AG10803 (cell line): ENCODE results near the gene TJP1.
"Not testable (repeated sequence)": the region's sequence is repeated elsewhere in the genome, so short reads cannot be mapped to it uniquely, and the experiment has no call there.

ENCODE experiments used
- DNase-seq: peaks from one replicate; pipeline ENCODE4 v3.0.0; 2010; ENCODE audit warnings: low read depth
- H3K4me3 ChIP-seq: 2 replicates; pipeline ENCODE4 v1.5.1; 2011; ENCODE audit warnings: mild to moderate bottlenecking, low read length, control low read depth
- CTCF ChIP-seq: conservative IDR thresholded peaks from 2 replicates; pipeline ENCODE4 v1.5.1; 2011; ENCODE audit warnings: mild to moderate bottlenecking, low read length, control low read depth, inconsistent platforms

TJP1 gene

DNA sequence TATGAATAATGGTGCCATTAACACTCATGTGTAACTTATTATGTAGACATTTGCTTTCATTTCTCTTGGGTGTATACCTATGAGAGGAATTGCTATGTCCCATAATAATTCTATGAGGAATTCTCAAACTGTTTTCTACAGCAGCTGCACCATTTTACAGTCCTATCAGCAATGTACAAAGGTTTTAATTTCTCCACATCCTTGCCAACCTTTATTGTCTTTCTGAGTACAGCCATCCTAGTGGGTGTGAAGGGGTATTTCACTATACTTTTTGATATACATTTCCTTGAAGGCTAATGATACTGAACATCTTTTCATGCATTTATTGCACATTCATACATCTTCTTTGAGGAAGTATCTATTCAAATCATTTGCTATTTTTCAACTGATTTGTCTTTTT, 34.5 kb downstream of the TJP1 start:
- no peak overlapping the region for H3K4me3 ChIP-seq
- TF ChIP-seq CTCF: no peak
- DNase-seq: no peak

- TF ChIP-seq CTCF: no peak
Measured at GRCh38 chr15:29785642-29786041, 36.6 kb downstream of the TJP1 start.

DNA sequence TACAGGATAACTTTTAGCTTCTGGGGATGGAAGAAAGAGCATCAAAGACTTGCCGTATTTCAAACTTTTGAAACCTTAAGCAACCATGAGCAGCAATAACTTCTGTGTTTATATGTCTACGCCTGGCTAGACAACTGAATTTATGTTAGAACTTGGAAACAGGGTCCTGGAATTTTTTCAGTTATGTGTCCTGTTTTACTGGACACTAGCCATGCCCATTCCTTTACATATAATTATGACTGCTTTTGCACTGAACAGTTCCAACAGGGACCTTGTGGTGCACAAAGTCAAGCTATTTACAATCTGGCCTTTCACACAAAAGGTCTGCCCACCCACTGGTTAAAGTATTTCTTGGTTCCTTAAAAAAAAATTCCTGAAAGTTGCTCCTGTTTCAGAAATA, 37.1 kb downstream of the TJP1 start:
- no peak for TF ChIP-seq CTCF
- H3K4me3 ChIP-seq: no peak overlapping the region
- DNase-seq: no peak

More at GRCh38 chr15:29785642-29786041, 36.6 kb downstream of the TJP1 start:
- DNase-seq: no peak
- no peak overlapping the region for H3K4me3 ChIP-seq

- no peak overlapping the region for H3K4me3 ChIP-seq
- DNase-seq: no peak
- TF ChIP-seq CTCF: no peak
Measured at GRCh38 chr15:29784413-29784812, 37.9 kb downstream of the TJP1 start.

GRCh38 chr15:29782816-29783215, 39.5 kb downstream of the TJP1 start:
- DNase-seq, H3K4me3 ChIP-seq: not testable (repeated sequence)

DNA sequence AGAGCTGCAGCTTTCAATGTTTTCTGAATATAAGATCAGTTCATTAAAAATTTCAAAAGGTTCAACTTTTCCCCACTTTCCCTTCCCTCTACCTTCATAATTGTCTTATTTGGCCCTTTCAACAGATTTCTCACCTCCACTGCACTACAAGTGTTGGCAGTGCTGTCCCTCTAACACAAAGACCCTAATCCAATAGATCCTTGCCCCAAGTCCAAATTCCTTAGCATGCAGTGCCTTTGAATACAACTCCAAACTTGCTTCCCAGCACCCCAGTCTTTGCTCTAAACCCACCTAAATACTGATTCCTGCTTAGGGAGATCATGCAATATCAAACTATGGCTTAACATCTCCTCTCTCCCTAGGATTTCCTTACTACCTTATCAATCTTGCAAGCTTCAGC, 43.9 kb downstream of the TJP1 start:
- H3K4me3 ChIP-seq: no peak overlapping the region
- no peak for DNase-seq
- TF ChIP-seq CTCF: no peak

DNA sequence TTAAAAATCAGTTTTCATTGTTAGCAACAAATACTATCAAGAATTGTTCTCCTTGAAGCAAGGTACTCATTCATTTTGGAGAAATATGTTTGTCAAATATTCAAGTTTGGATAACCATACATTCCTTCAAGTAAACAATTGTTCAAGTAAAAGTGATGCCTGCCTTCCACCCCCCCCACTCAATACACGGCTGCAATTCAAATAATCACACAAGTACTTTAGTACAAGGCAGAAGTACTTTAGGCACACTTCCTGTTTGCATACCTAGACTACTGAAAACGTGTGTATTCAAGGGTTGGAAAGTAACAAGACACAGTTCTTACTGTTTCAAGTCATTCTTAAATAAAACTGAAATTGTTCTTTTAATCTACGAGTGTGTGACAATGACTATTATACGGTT, 45.4 kb downstream of the TJP1 start:
- H3K4me3 ChIP-seq: no peak overlapping the region
- DNase-seq: no peak
- no peak for TF ChIP-seq CTCF

GRCh38 chr15:29774900-29775299, 47.4 kb downstream of the TJP1 start:
- no peak overlapping the region for H3K4me3 ChIP-seq
- TF ChIP-seq CTCF: no peak
- DNase-seq: peak; percentile 51
